Adrenal gland (tissue), 5 donors: Measurements from ENCODE around the gene KDM1B.

Source experiments
- POLR2A ChIP-seq, 2 donors: fragments of 450-650 bp; IDR thresholded peaks; one replicate each; pipeline ENCODE4 v1.6.1; 2017; ENCODE audit warnings: antibody characterized with exemption in 2 of 2, mild to moderate bottlenecking in 2 of 2, moderate library complexity in 1 of 2
- TF ChIP-seq, protein P1 (sequence below), 6 experiments: fragments of 450-650 bp in 4 of 6; fragments of 200-600 bp in 2 of 6; sonication (generic) in 1 of 6; IDR thresholded peaks; 1 replicate in 5 of 6; 2 replicates in 1 of 6; pipeline versions ENCODE4 v1.5.1 to v1.8.0; 2016 to 2021; ENCODE audit warnings: antibody characterized with exemption in 6 of 6, mild to moderate bottlenecking in 2 of 6, moderate library complexity in 1 of 6
- donor health status: DM: no; HTN: no; CAD: no.

DNA sequence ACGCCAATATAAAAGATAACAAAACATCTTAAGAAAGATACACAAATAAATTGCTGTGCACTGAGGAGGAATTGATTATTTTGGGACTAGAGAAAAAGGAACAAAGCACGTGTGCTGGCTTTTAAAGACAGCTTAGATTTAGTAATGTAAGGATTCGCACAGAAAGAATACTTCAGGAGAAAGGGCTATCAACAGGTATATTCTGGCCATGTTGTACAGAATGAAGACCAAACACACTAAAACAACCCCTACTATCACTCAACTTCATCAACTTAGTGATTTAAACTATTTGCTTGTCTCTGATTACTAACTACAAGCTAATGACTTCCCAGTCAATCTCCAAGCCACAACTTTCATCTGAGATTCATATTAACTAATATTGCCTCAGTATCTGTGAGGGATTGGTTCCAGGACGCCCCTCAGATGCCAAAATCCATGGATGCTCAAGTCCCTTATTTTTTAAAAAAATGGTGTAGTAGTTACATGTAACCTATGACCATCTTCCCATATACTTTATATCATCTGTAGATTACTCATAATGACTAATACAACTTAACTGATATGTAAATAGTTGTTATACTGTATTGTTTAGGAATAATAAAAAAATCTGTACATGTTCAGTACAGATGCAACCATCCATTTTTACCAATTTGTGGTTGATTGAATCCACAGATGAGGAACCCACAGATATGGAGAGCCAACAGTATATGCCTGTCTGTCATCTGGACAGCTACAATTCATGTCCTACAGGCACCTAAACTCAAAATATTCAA is 104.6 kb downstream of the KDM1B start:
- TF ChIP-seq POLR2A (IDR thresholded peaks at IDR 0.05), result no peak
- TF ChIP-seq, protein P1, sequence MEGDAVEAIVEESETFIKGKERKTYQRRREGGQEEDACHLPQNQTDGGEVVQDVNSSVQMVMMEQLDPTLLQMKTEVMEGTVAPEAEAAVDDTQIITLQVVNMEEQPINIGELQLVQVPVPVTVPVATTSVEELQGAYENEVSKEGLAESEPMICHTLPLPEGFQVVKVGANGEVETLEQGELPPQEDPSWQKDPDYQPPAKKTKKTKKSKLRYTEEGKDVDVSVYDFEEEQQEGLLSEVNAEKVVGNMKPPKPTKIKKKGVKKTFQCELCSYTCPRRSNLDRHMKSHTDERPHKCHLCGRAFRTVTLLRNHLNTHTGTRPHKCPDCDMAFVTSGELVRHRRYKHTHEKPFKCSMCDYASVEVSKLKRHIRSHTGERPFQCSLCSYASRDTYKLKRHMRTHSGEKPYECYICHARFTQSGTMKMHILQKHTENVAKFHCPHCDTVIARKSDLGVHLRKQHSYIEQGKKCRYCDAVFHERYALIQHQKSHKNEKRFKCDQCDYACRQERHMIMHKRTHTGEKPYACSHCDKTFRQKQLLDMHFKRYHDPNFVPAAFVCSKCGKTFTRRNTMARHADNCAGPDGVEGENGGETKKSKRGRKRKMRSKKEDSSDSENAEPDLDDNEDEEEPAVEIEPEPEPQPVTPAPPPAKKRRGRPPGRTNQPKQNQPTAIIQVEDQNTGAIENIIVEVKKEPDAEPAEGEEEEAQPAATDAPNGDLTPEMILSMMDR (IDR thresholded peaks at IDR 0.05), result no peak
